DMS 273 (cell line): ENCODE results near the gene RCOR1.
"Not testable (repeated sequence)": the region's sequence is repeated elsewhere in the genome, so short reads cannot be mapped to it uniquely, and the experiment has no call there.

ENCODE experiments used
- DNase-seq: peaks from one replicate; lab custom pipeline; 2025; ENCODE audit not compliant: unreplicated experiment; lab: John Stamatoyannopoulos, UW

The RCOR1 gene

GRCh38 chr14:102591944-102592762 lies at the start of gene RCOR1:
TSS of gene RCOR1 (plus strand) at chr14:102592649. CDS start at chr14:102592887, 238 bp downstream.
- peak; percentile 99 for DNase-seq

GRCh38 chr14:102544046-102544746 lies 48.3 kb upstream of the RCOR1 start:
- peak; percentile 73 for DNase-seq

- DNase-seq: no peak
Observed at GRCh38 chr14:102544747-102545460, 47.5 kb upstream of the RCOR1 start.

- DNase-seq: peak; percentile 83
Observed at GRCh38 chr14:102545461-102546265, 46.8 kb upstream of the RCOR1 start.

- DNase-seq: no peak
Observed at GRCh38 chr14:102548616-102549240, 43.7 kb upstream of the RCOR1 start.

- not testable (repeated sequence) for DNase-seq
Observed at GRCh38 chr14:102550927-102551401, 41.5 kb upstream of the RCOR1 start.

- peak; percentile 43 for DNase-seq
Observed at GRCh38 chr14:102551995-102552705, 40.3 kb upstream of the RCOR1 start.

- peak; percentile 84 for DNase-seq
Observed at GRCh38 chr14:102554821-102555819, 37.3 kb upstream of the RCOR1 start.

GRCh38 chr14:102556098-102556677 lies 36.3 kb upstream of the RCOR1 start:
- DNase-seq: no peak

- no peak for DNase-seq
Observed at GRCh38 chr14:102557434-102558226, 34.8 kb upstream of the RCOR1 start.

GRCh38 chr14:102558556-102558955 lies 33.9 kb upstream of the RCOR1 start:
- no peak for DNase-seq

GRCh38 chr14:102560458-102561261 lies 31.8 kb upstream of the RCOR1 start:
- DNase-seq: no peak

- DNase-seq: no peak
Observed at GRCh38 chr14:102565331-102565887, 27.0 kb upstream of the RCOR1 start.

- no peak for DNase-seq
Observed at GRCh38 chr14:102565959-102566358, 26.5 kb upstream of the RCOR1 start.

- no peak for DNase-seq
Observed at GRCh38 chr14:102568115-102568614, 24.3 kb upstream of the RCOR1 start.
